ENCODE data around the gene MLH3.
"Not testable (repeated sequence)": the region's sequence is repeated elsewhere in the genome, so short reads cannot be mapped to it uniquely, and the experiment has no call there.

MLH3 gene

DNA sequence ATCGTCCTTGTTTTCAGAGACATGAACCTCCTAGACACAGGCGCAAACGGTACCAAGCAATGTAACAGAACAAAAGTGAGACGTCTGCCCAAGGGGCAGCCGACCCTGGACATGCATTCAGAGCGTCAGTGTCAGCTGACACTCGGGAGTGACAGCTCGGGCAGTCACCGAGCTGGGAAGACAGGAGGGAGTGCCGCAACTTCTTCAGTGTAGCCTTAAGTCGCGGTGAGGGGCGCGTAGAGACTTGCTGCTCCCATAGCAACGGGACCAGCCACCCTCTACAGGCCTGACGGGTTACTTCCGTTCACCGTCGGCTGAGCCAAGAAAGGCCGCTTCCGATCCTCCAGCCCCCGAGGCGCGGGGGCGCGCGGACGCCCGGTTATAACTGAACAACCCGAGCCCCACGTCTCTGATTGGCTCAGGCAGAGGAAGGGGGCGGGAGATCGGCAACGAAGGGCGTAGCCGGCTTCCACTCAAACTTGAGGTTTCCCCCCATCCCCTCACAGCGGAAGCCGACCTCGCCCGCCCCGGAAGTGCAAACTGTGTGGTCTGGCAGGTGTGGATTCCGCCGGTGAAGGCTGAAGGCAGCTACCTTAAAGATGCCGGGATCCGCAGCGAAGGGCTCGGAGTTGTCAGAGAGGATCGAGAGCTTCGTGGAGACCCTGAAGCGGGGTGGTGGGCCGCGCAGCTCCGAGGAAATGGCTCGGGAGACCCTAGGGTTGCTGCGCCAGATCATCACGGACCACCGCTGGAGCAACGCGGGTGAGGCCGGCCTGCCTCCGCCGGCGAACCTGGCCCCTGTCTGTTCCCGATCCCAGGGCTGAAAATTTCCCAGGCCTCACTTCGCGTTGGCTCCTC, 48.6 kb downstream of the MLH3 start, which contains the start of gene EIF2B2:
Gene EIF2B2, plus strand, starts transcription at position 530 of the 858 bp plus-strand sequence. Its CDS starts 70 bp downstream, at position 600.
- Histone ChIP-seq H3K27ac (ENCODE audit: poor library complexity, severe bottlenecking) (peak within 1 kb of the TSS; percentile 64), H3K27me3 (ENCODE audit: insufficient read depth, poor library complexity, severe bottlenecking) (no peaks in the 10 kb centered on the region), H3K36me3 (ENCODE audit: low read depth) (peaks cover 37% of the 10 kb centered on the region), H3K4me3 (ENCODE audit: severe bottlenecking) (peak within 1 kb of the TSS; percentile 68), H3K4me1 (ENCODE audit: insufficient read depth, poor library complexity, severe bottlenecking) (peaks cover 23% of the 10 kb centered on the region), H3K9me3 (ENCODE audit: severe bottlenecking) (no peaks in the 10 kb centered on the region)
- TF ChIP-seq, protein P1, sequence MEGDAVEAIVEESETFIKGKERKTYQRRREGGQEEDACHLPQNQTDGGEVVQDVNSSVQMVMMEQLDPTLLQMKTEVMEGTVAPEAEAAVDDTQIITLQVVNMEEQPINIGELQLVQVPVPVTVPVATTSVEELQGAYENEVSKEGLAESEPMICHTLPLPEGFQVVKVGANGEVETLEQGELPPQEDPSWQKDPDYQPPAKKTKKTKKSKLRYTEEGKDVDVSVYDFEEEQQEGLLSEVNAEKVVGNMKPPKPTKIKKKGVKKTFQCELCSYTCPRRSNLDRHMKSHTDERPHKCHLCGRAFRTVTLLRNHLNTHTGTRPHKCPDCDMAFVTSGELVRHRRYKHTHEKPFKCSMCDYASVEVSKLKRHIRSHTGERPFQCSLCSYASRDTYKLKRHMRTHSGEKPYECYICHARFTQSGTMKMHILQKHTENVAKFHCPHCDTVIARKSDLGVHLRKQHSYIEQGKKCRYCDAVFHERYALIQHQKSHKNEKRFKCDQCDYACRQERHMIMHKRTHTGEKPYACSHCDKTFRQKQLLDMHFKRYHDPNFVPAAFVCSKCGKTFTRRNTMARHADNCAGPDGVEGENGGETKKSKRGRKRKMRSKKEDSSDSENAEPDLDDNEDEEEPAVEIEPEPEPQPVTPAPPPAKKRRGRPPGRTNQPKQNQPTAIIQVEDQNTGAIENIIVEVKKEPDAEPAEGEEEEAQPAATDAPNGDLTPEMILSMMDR (IDR thresholded peaks at IDR 0.05; ENCODE audit: poor library complexity, severe bottlenecking), result no peak
- DNase-seq (ENCODE audit: low spot score), result peak; percentile 99
- peak; percentile 95 for ATAC-seq (ENCODE audit: low read depth)

DNA sequence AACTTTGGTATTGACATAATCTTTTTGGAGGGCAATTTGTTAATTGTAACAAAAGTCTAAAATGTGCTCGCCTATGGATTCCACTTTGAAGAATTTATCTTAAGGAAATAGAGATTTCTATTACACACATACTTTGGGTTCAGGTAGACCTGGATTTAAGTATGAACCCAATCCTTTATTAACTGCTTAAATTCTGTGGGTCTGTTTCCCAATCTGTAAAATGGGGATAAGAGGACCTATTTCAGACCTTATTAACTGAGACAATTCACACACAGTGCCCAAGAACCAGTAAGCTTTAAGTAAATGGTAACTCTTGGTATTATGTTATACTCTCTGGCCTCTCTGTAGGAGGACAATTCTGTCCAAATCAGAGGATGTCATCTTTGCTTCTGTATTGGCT, 49.4 kb downstream of the MLH3 start:
- Histone ChIP-seq H3K27ac (ENCODE audit: poor library complexity, severe bottlenecking) (peak overlapping the region; percentile 64), H3K9me3 (ENCODE audit: severe bottlenecking) (no peaks in the 10 kb centered on the region), H3K4me1 (ENCODE audit: insufficient read depth, poor library complexity, severe bottlenecking) (peaks cover 23% of the 10 kb centered on the region), H3K27me3 (ENCODE audit: insufficient read depth, poor library complexity, severe bottlenecking) (no peaks in the 10 kb centered on the region), H3K36me3 (ENCODE audit: low read depth) (peaks cover 30% of the 10 kb centered on the region), H3K4me3 (ENCODE audit: severe bottlenecking) (peak overlapping the region; percentile 68)
- TF ChIP-seq, protein P1 (IDR thresholded peaks at IDR 0.05; ENCODE audit: poor library complexity, severe bottlenecking), result no peak
- DNase-seq (ENCODE audit: low spot score) (no peak), ATAC-seq (ENCODE audit: low read depth) (no peak)

DNA sequence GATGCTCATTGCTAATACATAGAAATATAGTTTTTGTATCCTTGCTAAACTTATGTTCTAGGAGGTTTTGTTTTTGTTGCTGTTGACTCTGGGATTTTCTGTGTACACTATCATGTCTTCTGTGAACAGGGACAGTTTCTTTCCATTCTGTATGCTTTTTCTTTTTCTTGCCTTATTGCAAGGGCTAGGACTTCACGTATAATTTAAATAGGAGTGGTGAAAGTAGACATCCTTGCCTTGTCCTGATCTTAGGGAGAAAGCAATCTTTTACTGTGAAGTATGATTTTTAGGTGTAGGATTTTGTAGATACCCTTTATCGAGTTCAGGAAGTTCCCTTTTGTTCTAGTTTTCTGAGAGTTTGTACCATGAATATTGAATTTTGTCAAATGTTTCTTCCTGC, 50.0 kb downstream of the MLH3 start:
- H3K27ac ChIP-seq (ENCODE audit: poor library complexity, severe bottlenecking), result no peak overlapping the region
- H3K4me1 ChIP-seq (ENCODE audit: insufficient read depth, poor library complexity, severe bottlenecking), result peaks cover 23% of the 10 kb centered on the region
- no peaks in the 10 kb centered on the region for H3K9me3 ChIP-seq (ENCODE audit: severe bottlenecking)
- no peak for ATAC-seq (ENCODE audit: low read depth)
- TF ChIP-seq, protein P1 (IDR thresholded peaks at IDR 0.05; ENCODE audit: poor library complexity, severe bottlenecking), result no peak
- no peak for DNase-seq (ENCODE audit: low spot score)
- peaks cover 24% of the 10 kb centered on the region for H3K36me3 ChIP-seq (ENCODE audit: low read depth)
- no peaks in the 10 kb centered on the region for H3K27me3 ChIP-seq (ENCODE audit: insufficient read depth, poor library complexity, severe bottlenecking)
- no peak overlapping the region for H3K4me3 ChIP-seq (ENCODE audit: severe bottlenecking)

DNA sequence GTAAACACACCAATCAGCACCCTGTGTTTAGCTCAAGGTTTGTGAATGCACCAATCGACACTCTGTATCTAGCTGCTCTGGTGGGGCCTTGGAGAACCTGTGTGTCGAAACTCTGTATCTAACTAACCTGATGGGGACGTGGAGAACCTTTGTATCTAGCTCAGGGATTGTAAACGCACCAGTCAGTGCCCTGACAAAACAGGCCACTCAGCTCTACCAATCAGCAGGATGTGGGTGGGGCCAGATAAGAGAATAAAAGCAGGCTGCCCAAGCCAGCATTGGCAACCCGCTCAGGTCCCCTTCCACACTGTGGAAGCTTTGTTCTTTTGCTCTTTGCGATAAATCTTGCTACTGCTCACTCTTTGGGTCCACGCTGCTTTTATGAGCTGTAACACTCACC, 55.5 kb downstream of the MLH3 start:
- H3K4me1 ChIP-seq (ENCODE audit: insufficient read depth, poor library complexity, severe bottlenecking); ATAC-seq (ENCODE audit: low read depth); H3K27ac ChIP-seq (ENCODE audit: poor library complexity, severe bottlenecking); H3K36me3 ChIP-seq (ENCODE audit: low read depth); H3K27me3 ChIP-seq (ENCODE audit: insufficient read depth, poor library complexity, severe bottlenecking); H3K4me3 ChIP-seq (ENCODE audit: severe bottlenecking); H3K9me3 ChIP-seq (ENCODE audit: severe bottlenecking); DNase-seq (ENCODE audit: low spot score): not testable (repeated sequence)

DNA sequence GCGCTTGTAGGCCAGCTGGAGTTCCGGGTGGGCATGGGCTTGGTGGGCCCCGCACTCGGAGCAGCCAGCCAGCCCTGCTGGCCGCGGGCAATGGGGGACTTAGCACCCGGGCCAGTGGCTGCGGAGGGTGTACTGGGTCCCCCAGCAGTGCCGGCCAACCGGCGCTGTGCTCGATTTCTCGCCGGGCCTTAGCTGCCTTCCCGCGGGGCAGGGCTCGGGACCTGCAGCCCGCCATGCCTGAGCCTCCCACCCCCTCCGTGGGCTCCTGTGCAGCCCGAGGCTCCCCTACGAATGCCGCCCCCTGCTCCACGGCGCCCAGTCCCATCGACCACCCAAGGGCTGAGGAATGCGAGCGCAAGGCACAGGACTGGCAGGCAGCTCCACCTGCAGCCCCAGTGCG, 57.1 kb downstream of the MLH3 start:
- not testable (repeated sequence) for H3K27me3 ChIP-seq (ENCODE audit: insufficient read depth, poor library complexity, severe bottlenecking); H3K27ac ChIP-seq (ENCODE audit: poor library complexity, severe bottlenecking); ATAC-seq (ENCODE audit: low read depth); DNase-seq (ENCODE audit: low spot score); H3K9me3 ChIP-seq (ENCODE audit: severe bottlenecking); H3K4me1 ChIP-seq (ENCODE audit: insufficient read depth, poor library complexity, severe bottlenecking); H3K36me3 ChIP-seq (ENCODE audit: low read depth); H3K4me3 ChIP-seq (ENCODE audit: severe bottlenecking)

DNA sequence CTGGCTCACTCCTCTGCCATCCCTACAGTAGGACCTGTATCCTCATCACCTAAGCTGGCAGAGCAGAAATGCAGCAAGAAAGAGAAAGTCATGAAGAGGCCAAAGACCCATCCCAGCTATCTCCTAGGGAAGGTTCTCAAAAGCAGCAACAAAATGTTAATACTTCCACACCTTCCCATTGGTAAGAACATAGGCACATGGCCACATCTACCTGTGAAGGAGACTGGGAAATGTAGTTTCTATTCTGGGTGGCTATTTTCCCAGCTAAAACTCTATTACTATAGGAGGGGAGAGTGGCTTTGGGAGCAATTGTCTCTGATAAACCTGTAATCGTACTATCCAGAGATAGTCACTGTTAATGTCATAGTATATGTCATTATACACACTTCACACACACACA, 62.3 kb downstream of the MLH3 start:
- Histone ChIP-seq H3K4me1 (ENCODE audit: insufficient read depth, poor library complexity, severe bottlenecking) (peaks cover 18% of the 10 kb centered on the region), H3K9me3 (ENCODE audit: severe bottlenecking) (no peaks in the 10 kb centered on the region), H3K36me3 (ENCODE audit: low read depth) (no peaks in the 10 kb centered on the region), H3K4me3 (ENCODE audit: severe bottlenecking) (no peak overlapping the region), H3K27me3 (ENCODE audit: insufficient read depth, poor library complexity, severe bottlenecking) (no peaks in the 10 kb centered on the region), H3K27ac (ENCODE audit: poor library complexity, severe bottlenecking) (peak overlapping the region; percentile 53)
- DNase-seq (ENCODE audit: low spot score) (peak; percentile 18), ATAC-seq (ENCODE audit: low read depth) (no peak)
- TF ChIP-seq, protein P1 (IDR thresholded peaks at IDR 0.05; ENCODE audit: poor library complexity, severe bottlenecking), result no peak
